BLaER1 treated with 17β-estradiol and CSF1 and Interleukin-3, amounts not matched to agents 10 nM and 100 nM (cell line): ENCODE data around the gene SUPT7L.

Experiments used
- H3K27ac ChIP-seq, 11 experiments: shearing (Covaris generic); formaldehyde crosslinking; 2 replicates each; pipeline ENCODE4 v1.8.1; 2022
- H3K27me3 ChIP-seq, 11 experiments: shearing (Covaris generic); formaldehyde crosslinking; 2 replicates each; pipeline ENCODE4 v1.8.1; 2022
- H3K36me3 ChIP-seq, 11 experiments: shearing (Covaris generic); formaldehyde crosslinking; 2 replicates each; pipeline ENCODE4 v1.8.1; 2022
- H3K4me1 ChIP-seq, 10 experiments: shearing (Covaris generic); formaldehyde crosslinking; 2 replicates each; pipeline ENCODE4 v1.8.1; 2022
- H3K4me2 ChIP-seq, 11 experiments: shearing (Covaris generic); formaldehyde crosslinking; 2 replicates each; pipeline ENCODE4 v1.8.1; 2022
- H3K4me3 ChIP-seq, 10 experiments: shearing (Covaris generic); formaldehyde crosslinking; 2 replicates each; pipeline ENCODE4 v1.8.1; 2022
- H3K9ac ChIP-seq, 11 experiments: shearing (Covaris generic); formaldehyde crosslinking; 2 replicates each; pipeline ENCODE4 v1.8.1; 2022
- H3K9me3 ChIP-seq, 11 experiments: shearing (Covaris generic); formaldehyde crosslinking; replicated peaks in 1 of 11; 2 replicates each; pipeline ENCODE4 v1.8.1; 2022
- H4K20me1 ChIP-seq, 11 experiments: shearing (Covaris generic); formaldehyde crosslinking; 2 replicates each; pipeline ENCODE4 v1.8.1; 2022
- Cebpa-rat ChIP-seq, 11 experiments: shearing (Covaris generic); IDR thresholded peaks; 2 replicates each; pipeline ENCODE4 v1.8.1; 2022

The SUPT7L gene

DNA sequence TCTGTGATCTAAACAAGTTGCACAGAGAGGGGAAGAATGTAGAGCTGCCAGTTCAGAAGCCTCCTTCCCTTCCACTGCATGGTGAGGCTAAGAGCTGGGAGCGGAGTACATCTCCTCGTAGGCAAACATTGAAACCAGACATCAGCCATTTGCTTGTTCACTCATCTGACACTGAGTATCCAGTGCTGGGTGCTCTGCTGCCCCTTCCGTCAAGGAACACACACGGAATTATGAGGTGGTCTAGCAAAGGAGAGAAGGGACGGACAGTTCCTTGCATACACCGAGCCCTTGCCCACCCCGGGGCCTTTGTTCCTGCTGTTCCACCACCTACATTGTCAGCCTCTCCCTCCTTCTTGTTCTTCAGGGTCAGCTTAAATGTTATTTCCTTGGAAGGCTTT, 44.8 kb upstream of the SUPT7L start:
- no peaks in the 10 kb centered on the region for H3K27me3 ChIP-seq
- no peak overlapping the region for H3K4me3 ChIP-seq

GRCh38 chr2:27707462-27708256, 44.2 kb upstream of the SUPT7L start:
- no peak overlapping the region for H3K27ac ChIP-seq
- H3K9ac ChIP-seq, result no peak overlapping the region
- H4K20me1 ChIP-seq, result no peaks in the 10 kb centered on the region
- H3K4me3 ChIP-seq, result no peak overlapping the region
- TF ChIP-seq Cebpa-rat (IDR thresholded peaks at IDR 0.05), result no peak
- no peaks in the 10 kb centered on the region for H3K27me3 ChIP-seq
- H3K36me3 ChIP-seq, result no peaks in the 10 kb centered on the region
- H3K4me1 ChIP-seq, result peaks cover 0 to 57% (median 42%) of the 10 kb centered on the region in 10 experiments; a peak in 17 of 20 replicates
- H3K9me3 ChIP-seq, result no peaks in the 10 kb centered on the region
- H3K4me2 ChIP-seq, result no peak overlapping the region

More for the DNA sequence above, 44.8 kb upstream of the SUPT7L start:
- Histone ChIP-seq H3K36me3 (no peaks in the 10 kb centered on the region), H3K9me3 (no peaks in the 10 kb centered on the region), H3K9ac (no peak overlapping the region), H3K4me2 (no peak overlapping the region), H3K27ac (no peak overlapping the region), H3K4me1 (peaks cover 0 to 59% (median 44%) of the 10 kb centered on the region in 10 experiments; a peak in 17 of 20 replicates), H4K20me1 (no peaks in the 10 kb centered on the region)
- TF ChIP-seq Cebpa-rat (IDR thresholded peaks at IDR 0.05), result no peak

GRCh38 chr2:27705851-27706622, 42.6 kb upstream of the SUPT7L start:
- H4K20me1 ChIP-seq, result no peaks in the 10 kb centered on the region
- no peaks in the 10 kb centered on the region for H3K9me3 ChIP-seq
- peak overlapping the region in 5 of 11 experiments; percentile 1 to 23 (median 18); a peak in 5 of 22 replicates for H3K27ac ChIP-seq
- peak overlapping the region in 6 of 11 experiments; percentile 8 to 76 (median 50); a peak in 11 of 22 replicates for H3K4me2 ChIP-seq
- H3K9ac ChIP-seq, result no peak overlapping the region; a peak in 1 of 22 replicates
- H3K4me3 ChIP-seq, result no peak overlapping the region
- TF ChIP-seq Cebpa-rat (IDR thresholded peaks at IDR 0.05), result no peak
- H3K27me3 ChIP-seq, result no peaks in the 10 kb centered on the region
- peaks cover 0 to 41% (median 33%) of the 10 kb centered on the region in 10 experiments; a peak in 17 of 20 replicates for H3K4me1 ChIP-seq
- no peaks in the 10 kb centered on the region for H3K36me3 ChIP-seq

DNA sequence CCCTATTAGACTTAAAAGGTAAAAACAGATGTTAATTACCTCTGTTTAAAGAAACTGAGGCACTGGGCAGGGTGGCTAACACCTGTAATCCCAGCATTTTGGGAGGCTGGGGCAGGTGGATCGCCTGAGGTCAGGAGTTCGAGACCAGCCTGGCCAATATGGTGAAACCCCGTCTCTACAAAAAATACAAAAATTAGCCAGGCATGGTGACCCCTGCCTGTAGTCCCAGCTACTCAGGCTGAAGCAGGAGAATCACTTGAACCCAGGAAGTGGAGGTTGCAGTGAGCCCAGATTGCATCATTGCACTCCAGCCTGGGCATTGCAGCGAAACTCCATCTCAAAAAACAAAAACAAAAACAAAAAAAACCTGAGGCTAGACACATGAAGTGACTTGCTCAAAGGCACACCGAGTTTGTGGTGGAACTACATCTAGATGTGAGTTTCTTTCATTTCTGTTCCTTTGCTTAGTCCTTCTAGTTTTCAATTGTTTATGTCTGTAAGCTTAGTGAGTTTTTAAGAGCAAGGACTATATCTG, 41.0 kb upstream of the SUPT7L start:
- no peak overlapping the region for H3K4me3 ChIP-seq
- no peaks in the 10 kb centered on the region for H3K27me3 ChIP-seq
- no peaks in the 10 kb centered on the region for H3K9me3 ChIP-seq
- peak in 1 of 11 experiments; percentile 8; a peak in 2 of 22 replicates for TF ChIP-seq Cebpa-rat (IDR thresholded peaks at IDR 0.05)
- peak overlapping the region in 4 of 11 experiments; percentile 20 to 50 (median 32); a peak in 8 of 22 replicates for H3K9ac ChIP-seq
- peaks cover 0 to 38% (median 28%) of the 10 kb centered on the region in 10 experiments; a peak in 17 of 20 replicates for H3K4me1 ChIP-seq
- no peaks in the 10 kb centered on the region for H3K36me3 ChIP-seq
- peak overlapping the region in 8 of 11 experiments; percentile 38 to 69 (median 60); a peak in 16 of 22 replicates for H3K4me2 ChIP-seq
- no peaks in the 10 kb centered on the region for H4K20me1 ChIP-seq
- peak overlapping the region in 8 of 11 experiments; percentile 3 to 57 (median 24); a peak in 9 of 22 replicates for H3K27ac ChIP-seq

GRCh38 chr2:27703638-27704341, 40.4 kb upstream of the SUPT7L start:
- peaks cover 0 to 4% (median 0%) of the 10 kb centered on the region in 11 experiments; a peak in 2 of 22 replicates for H3K36me3 ChIP-seq
- no peak overlapping the region for H3K4me3 ChIP-seq
- no peak for TF ChIP-seq Cebpa-rat (IDR thresholded peaks at IDR 0.05)
- no peaks in the 10 kb centered on the region for H3K27me3 ChIP-seq
- H3K27ac ChIP-seq, result peak overlapping the region in 6 of 11 experiments; percentile 7 to 57 (median 40); a peak in 10 of 22 replicates
- peaks cover 0 to 38% (median 28%) of the 10 kb centered on the region in 10 experiments; a peak in 17 of 20 replicates for H3K4me1 ChIP-seq
- no peaks in the 10 kb centered on the region for H3K9me3 ChIP-seq
- peak overlapping the region in 8 of 11 experiments; percentile 38 to 69 (median 60); a peak in 12 of 22 replicates for H3K4me2 ChIP-seq
- no peaks in the 10 kb centered on the region for H4K20me1 ChIP-seq
- peak overlapping the region in 6 of 11 experiments; percentile 5 to 50 (median 24); a peak in 6 of 22 replicates for H3K9ac ChIP-seq

GRCh38 chr2:27702302-27702701, 38.9 kb upstream of the SUPT7L start:
- no peak overlapping the region for H3K27ac ChIP-seq
- no peak overlapping the region; a peak in 1 of 22 replicates for H3K9ac ChIP-seq
- H4K20me1 ChIP-seq, result no peaks in the 10 kb centered on the region
- H3K9me3 ChIP-seq, result no peaks in the 10 kb centered on the region
- peaks cover 0 to 16% (median 3%) of the 10 kb centered on the region in 11 experiments; a peak in 6 of 22 replicates for H3K36me3 ChIP-seq
- no peak overlapping the region for H3K4me2 ChIP-seq
- TF ChIP-seq Cebpa-rat (IDR thresholded peaks at IDR 0.05), result no peak
- no peak overlapping the region for H3K4me3 ChIP-seq
- peaks cover 0 to 38% (median 28%) of the 10 kb centered on the region in 10 experiments; a peak in 17 of 20 replicates for H3K4me1 ChIP-seq
- no peaks in the 10 kb centered on the region for H3K27me3 ChIP-seq

DNA sequence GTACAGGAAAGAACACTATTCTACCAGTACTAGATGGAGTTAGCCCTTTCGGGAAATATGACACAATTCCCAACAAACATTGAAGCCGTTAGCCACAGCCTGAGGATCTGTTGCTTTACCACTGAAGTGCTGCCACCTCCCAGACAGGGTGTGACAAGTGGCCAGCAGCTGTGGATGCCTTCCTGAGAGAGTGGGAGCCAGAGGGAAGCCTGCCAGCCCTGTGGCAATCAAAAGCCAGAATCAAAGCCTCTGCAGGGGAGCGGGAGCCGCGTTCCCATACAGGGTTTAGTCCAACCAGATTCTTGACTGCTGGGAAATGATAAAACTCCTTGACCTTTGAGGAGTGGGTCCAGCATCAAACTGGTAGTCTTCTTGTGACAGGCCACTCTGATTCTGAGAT, 38.3 kb upstream of the SUPT7L start:
- Histone ChIP-seq H4K20me1 (no peaks in the 10 kb centered on the region), H3K4me2 (no peak overlapping the region), H3K9me3 (no peaks in the 10 kb centered on the region), H3K27ac (no peak overlapping the region), H3K27me3 (no peaks in the 10 kb centered on the region), H3K4me1 (peaks cover 0 to 38% (median 28%) of the 10 kb centered on the region in 10 experiments; a peak in 17 of 20 replicates), H3K4me3 (no peak overlapping the region), H3K9ac (peak overlapping the region in 1 of 11 experiments; percentile 17; a peak in 1 of 22 replicates), H3K36me3 (peaks cover under 1 to 23% (median 8%) of the 10 kb centered on the region in 11 experiments; a peak in 13 of 22 replicates)
- TF ChIP-seq Cebpa-rat (IDR thresholded peaks at IDR 0.05), result no peak

DNA sequence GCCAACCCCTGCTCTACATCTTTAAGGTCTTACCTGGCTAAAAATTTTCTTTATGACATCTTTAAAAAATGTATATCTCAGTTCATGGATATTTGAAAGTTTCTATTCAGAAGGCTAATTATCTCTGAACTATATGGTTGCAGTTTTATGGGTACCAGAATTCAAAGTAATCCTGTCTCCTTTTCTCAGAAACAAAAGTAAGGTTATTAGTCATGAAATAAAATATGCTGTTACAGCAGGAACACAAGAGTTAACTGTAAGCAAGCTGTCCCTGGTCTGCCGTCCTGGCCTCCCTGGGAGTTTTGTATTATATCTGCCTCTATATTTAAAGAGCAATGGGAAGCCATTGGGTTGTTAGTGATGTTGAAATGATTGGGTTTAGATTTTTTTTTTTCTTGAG, 34.2 kb upstream of the SUPT7L start:
- Histone ChIP-seq H3K36me3 (peaks cover 29 to 56% (median 42%) of the 10 kb centered on the region in 11 experiments), H3K4me3 (no peak overlapping the region), H3K4me1 (no peaks in the 10 kb centered on the region; a peak in 1 of 20 replicates), H3K27me3 (no peaks in the 10 kb centered on the region), H3K9ac (no peak overlapping the region), H3K4me2 (no peak overlapping the region), H3K27ac (no peak overlapping the region), H4K20me1 (no peaks in the 10 kb centered on the region), H3K9me3 (no peaks in the 10 kb centered on the region)
- TF ChIP-seq Cebpa-rat (IDR thresholded peaks at IDR 0.05), result no peak
